Measurements from ENCODE around the gene QSOX2.

The QSOX2 gene

DNA sequence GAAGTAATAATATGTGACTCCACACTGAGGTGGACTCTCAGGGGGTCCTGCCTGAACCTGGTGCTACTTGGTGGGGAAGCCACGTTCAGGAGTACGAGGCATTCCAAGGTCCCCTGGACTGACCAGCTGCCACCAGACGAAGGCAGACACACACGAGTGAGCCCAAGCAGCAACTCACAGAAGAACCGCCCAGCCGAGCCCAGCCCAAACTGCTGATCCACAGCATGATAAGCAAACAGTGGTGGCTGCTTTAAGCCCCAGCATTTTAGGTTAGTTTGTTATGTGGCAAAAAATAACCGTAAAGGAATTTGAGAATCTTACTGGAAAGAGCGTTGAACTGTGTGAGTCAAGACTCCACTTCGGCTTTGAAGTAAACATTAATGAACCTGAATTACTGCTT lies 31.9 kb downstream of the QSOX2 start:
- no peaks in the 10 kb centered on the region for H3K27me3 Mint-ChIP-seq
- H3K9me3 Mint-ChIP-seq, result no peaks in the 10 kb centered on the region
- H3K4me1 Mint-ChIP-seq, result no peaks in the 10 kb centered on the region
- peaks cover 18% of the 10 kb centered on the region for H3K36me3 Mint-ChIP-seq
- H3K4me3 Mint-ChIP-seq, result no peak overlapping the region
- no peak overlapping the region for H3K27ac Mint-ChIP-seq

DNA sequence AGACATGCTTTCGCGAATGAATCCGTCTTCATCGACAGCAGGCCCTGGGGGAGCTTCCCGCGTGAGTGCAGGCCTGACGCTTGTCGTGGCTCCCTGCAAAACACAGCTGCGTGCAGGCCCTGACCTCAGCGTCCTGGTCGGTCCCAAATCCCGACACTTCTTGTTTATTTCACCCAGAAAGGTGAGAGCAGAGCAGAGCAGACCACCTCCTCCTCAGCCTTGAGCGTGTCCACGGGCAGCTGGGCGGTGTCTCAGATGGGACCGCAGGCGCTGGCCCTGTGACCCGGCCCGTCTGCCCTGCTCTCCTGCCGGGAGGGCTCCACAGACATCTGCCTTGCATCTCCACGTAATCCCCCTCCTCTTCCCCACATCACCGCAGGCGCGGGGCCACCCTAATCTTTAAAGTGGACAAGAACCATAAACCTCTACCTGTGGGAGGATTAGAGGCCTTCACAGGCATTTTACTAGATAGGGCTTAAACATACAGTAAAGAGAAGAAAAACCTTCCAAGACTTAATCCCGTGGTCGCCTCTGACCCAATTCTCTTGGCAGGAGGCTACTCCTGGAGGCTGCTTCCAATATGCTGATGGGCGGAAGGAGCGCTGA lies 33.2 kb downstream of the QSOX2 start:
- Mint-ChIP-seq H3K27me3 (no peaks in the 10 kb centered on the region), H3K36me3 (peaks cover 17% of the 10 kb centered on the region), H3K27ac (no peak overlapping the region), H3K4me1 (no peaks in the 10 kb centered on the region), H3K9me3 (no peaks in the 10 kb centered on the region), H3K4me3 (no peak overlapping the region)

DNA sequence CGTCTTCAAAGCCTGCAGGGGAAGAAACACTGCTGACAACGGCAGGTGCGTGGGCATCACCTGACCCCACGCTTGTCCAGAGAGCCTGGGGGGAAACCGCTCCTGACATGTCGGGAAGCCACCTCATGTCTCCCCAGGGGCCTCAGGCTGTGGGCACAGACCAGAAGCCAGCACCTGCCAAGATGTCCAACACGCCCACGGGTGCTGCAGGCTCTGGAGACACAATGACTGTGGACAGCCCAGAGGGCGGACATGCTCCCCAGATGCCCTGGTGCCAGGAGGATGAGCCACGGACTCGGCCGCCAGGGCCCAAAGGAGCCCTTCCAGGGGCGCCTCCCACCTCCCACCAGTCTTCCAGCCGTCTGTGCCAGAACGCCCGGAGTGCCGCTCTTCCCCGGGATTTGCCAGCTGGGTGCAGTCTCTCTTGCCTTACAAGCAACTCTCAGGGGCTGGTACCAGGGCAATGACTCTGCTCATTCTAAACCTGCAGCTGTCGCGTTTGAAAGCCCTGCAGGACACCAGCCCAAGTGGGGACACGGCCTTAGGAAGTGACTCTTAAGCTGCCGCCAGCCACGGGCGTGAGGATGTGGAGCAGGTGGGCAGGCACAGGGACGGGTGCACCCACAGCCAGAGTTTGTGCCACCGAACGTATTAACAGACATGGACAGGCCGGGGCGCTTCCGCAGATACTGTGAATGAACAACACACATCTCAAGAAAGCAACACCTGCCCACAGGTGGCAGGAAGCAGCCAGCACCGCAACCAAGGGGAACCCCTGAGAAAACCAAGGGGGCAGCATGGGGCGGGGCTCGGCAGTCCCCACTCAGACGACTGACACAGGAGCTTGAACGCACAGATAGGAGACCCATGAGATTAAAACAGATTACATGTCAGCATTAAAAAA lies 33.9 kb downstream of the QSOX2 start:
- Mint-ChIP-seq H3K27me3 (no peaks in the 10 kb centered on the region), H3K36me3 (peaks cover 20% of the 10 kb centered on the region), H3K9me3 (no peaks in the 10 kb centered on the region), H3K4me3 (no peak overlapping the region), H3K27ac (no peak overlapping the region), H3K4me1 (no peaks in the 10 kb centered on the region)

DNA sequence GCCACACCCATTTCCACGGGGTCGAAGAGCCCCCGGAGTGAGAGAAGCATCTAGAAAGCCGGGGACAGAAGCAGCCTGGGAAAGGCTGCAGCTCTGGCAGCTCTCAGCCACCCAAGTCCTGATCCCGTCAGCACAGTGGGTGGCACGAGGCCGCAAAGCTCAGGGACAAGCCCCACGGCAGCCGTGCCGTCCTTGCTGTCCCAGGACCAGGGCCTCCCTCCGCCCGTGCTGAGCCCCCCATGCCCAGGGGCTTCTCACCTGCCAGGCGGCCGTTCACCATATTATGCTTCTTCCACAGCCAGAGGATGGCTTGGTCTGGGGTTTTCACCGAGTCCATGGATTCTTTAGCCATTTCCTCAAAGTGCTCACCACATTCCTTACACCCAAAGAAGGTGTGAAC lies 34.6 kb downstream of the QSOX2 start:
- H3K4me3 Mint-ChIP-seq, result no peak overlapping the region
- H3K27ac Mint-ChIP-seq, result no peak overlapping the region
- peaks cover 2% of the 10 kb centered on the region for H3K27me3 Mint-ChIP-seq
- H3K36me3 Mint-ChIP-seq, result peaks cover 25% of the 10 kb centered on the region
- H3K9me3 Mint-ChIP-seq, result no peaks in the 10 kb centered on the region
- H3K4me1 Mint-ChIP-seq, result no peaks in the 10 kb centered on the region

DNA sequence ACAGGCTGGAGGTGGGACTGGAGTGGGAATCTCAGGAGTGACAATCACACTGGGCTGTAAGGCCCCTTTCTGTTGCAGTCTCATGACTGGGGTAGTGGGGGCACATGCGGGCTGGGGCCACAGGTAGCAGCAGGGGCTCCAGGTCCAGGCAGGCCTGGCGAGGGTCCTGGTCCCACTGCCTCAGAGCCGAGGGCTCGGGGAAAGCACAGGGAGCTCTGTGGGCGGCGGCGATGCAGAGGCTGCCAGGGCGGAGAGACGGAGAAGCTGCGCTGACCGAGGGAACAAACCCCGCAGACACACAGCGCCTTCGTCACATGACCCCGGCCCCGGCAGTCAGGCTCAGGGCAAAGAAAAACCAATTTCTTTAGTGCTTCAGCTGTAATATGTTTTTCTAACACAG lies 35.3 kb downstream of the QSOX2 start:
- H3K27ac Mint-ChIP-seq, result no peak overlapping the region

DNA sequence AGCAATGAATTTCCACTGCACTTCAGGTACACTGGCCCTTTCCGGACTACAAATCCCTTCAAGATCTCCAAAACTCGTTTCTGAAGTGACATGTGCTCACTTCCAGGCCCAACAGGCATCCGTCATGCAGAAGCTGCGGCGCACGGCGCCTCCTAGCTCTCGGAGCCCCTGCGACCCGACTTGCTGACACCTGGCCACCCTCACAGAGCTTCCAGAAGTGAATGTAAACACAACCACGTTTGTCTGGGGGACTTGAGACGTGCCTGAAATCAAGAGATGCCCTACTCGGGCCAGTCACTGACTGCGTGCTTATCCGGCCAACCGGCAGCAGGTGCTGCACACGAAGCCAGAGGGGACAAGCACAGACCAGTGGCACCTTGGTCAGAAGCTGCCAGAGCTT lies 35.8 kb downstream of the QSOX2 start:
- no peaks in the 10 kb centered on the region for H3K9me3 Mint-ChIP-seq
- no peaks in the 10 kb centered on the region for H3K4me1 Mint-ChIP-seq
- peaks cover 18% of the 10 kb centered on the region for H3K36me3 Mint-ChIP-seq
- no peak overlapping the region for H3K27ac Mint-ChIP-seq
- no peak overlapping the region for H3K4me3 Mint-ChIP-seq
- peaks cover 3% of the 10 kb centered on the region for H3K27me3 Mint-ChIP-seq

More for the DNA sequence above, 35.3 kb downstream of the QSOX2 start:
- H3K9me3 Mint-ChIP-seq, result no peaks in the 10 kb centered on the region
- H3K36me3 Mint-ChIP-seq, result peaks cover 22% of the 10 kb centered on the region
- no peaks in the 10 kb centered on the region for H3K4me1 Mint-ChIP-seq
- H3K27me3 Mint-ChIP-seq, result peaks cover 3% of the 10 kb centered on the region
- no peak overlapping the region for H3K4me3 Mint-ChIP-seq

DNA sequence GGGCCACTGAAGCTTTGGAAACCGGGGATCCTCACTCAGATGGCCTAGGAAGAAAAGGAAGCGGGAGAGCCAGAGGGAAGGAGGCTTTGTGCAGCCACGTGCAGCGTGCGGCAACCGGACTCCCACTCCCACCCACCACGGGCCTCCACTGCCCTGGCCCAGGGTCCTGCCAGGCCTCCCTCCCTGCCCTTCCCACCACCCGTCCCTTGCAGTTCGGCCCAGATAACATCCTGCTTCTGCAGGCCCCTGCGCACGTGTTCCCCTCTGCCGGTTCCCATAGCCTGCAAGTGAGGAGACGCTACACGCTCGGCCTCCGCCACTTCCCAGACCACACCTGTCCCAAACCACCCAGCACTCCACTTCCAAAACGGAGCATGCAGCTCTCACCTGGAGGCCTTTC lies 36.4 kb downstream of the QSOX2 start:
- Mint-ChIP-seq H3K9me3 (no peaks in the 10 kb centered on the region), H3K4me1 (no peaks in the 10 kb centered on the region), H3K27ac (no peak overlapping the region), H3K27me3 (peaks cover 3% of the 10 kb centered on the region), H3K36me3 (peaks cover 17% of the 10 kb centered on the region), H3K4me3 (no peak overlapping the region)

DNA sequence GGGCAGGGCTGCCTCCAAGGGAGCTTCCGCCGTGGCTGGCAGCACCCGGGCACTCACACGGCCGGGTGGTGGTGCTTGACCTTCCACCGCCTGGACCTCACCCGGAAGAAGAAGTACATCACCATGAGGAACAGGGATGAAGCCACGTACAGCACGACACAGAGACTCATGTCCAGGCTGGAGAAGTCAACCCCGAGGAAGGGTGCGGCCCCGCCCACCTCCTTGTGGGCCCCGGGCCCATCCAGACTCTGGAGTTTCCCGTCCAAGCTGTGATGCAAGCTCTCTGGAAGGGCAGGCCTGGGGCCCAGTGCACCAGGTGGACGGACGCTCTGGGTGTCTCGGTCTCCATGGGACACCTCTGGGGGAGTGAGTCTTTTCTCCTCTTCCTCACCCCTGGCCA lies 36.9 kb downstream of the QSOX2 start:
- Mint-ChIP-seq H3K4me1 (no peaks in the 10 kb centered on the region), H3K27me3 (peaks cover 7% of the 10 kb centered on the region), H3K4me3 (no peak overlapping the region), H3K9me3 (no peaks in the 10 kb centered on the region), H3K36me3 (peaks cover 13% of the 10 kb centered on the region), H3K27ac (no peak overlapping the region)

DNA sequence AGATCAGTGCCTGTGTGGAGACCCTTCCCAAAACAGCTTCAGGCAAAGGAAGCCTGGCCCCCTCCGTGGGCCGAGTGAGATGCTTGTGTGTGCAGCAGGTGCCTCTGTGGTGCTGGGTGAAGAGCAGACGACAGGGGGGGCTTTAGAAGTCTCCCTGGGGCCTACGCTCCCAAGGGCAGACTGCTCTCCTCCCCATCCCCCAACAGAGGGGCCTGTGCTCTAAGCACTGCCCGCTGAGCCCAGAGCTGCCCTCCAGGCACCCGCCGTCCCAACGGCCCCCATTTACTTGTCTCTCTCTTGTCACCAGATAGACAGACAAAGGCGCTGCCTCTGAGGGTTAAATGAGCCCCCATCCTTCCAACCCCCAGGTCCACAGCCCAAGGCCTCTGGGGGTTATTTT lies 38.0 kb downstream of the QSOX2 start:
- Mint-ChIP-seq H3K4me3 (no peak overlapping the region), H3K27me3 (peaks cover 8% of the 10 kb centered on the region), H3K9me3 (no peaks in the 10 kb centered on the region), H3K36me3 (peaks cover 11% of the 10 kb centered on the region), H3K27ac (no peak overlapping the region), H3K4me1 (no peaks in the 10 kb centered on the region)

DNA sequence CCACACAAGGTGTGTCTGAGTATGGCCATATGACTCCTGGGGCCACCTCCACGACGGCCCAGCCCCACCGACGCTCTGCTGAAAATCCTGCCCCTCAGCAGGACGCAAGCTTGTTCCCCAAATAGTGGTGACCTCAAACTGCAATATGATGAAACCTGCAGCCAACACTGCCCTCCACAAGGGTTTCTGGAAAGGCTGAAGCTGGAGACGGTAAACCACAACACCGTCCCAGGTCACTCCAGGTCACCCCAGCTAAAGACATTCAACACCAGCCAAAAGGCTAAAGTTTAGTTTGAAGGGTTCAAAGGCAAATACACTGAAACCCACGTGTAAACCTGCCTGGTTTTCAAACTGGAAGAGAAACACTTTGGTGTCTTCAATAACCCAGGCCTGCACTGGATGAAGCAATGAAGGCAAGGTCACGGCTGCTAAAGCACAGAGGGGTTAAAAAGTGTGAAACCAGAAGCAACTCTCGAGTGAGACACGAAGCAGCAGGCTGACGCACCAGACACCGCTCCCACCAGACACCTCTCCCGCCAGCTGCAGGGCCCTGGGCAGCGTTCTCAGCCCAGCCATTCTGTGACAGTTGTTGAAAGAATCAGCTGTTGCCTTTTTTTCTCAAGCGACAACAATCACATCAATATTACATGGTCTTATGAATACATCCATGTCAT lies 38.9 kb downstream of the QSOX2 start:
- H3K4me3 Mint-ChIP-seq, result no peak overlapping the region
- peak overlapping the region; percentile 65 for H3K27ac Mint-ChIP-seq
- H3K36me3 Mint-ChIP-seq, result peaks cover 10% of the 10 kb centered on the region
- H3K4me1 Mint-ChIP-seq, result no peaks in the 10 kb centered on the region
- H3K27me3 Mint-ChIP-seq, result peaks cover 8% of the 10 kb centered on the region
- H3K9me3 Mint-ChIP-seq, result no peaks in the 10 kb centered on the region

DNA sequence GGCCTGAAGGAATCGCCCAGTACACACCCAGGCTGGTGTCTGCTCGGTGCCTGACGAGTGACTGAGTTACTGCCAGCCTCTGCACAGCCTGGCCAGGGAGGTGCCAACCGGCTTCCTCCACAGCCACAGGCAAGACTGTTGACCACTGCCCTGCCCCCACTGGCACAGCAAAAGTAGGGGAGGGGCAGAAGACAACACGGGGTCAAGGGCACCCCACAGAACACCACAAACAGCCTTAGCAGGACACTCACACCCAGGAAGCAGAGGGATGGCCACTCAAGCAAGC lies 40.0 kb downstream of the QSOX2 start:
- H3K9me3 Mint-ChIP-seq, result no peaks in the 10 kb centered on the region
- H3K27me3 Mint-ChIP-seq, result peaks cover 13% of the 10 kb centered on the region
- H3K4me3 Mint-ChIP-seq, result no peak overlapping the region
- H3K27ac Mint-ChIP-seq, result no peak overlapping the region
- H3K4me1 Mint-ChIP-seq, result no peaks in the 10 kb centered on the region
- peaks cover 10% of the 10 kb centered on the region for H3K36me3 Mint-ChIP-seq

DNA sequence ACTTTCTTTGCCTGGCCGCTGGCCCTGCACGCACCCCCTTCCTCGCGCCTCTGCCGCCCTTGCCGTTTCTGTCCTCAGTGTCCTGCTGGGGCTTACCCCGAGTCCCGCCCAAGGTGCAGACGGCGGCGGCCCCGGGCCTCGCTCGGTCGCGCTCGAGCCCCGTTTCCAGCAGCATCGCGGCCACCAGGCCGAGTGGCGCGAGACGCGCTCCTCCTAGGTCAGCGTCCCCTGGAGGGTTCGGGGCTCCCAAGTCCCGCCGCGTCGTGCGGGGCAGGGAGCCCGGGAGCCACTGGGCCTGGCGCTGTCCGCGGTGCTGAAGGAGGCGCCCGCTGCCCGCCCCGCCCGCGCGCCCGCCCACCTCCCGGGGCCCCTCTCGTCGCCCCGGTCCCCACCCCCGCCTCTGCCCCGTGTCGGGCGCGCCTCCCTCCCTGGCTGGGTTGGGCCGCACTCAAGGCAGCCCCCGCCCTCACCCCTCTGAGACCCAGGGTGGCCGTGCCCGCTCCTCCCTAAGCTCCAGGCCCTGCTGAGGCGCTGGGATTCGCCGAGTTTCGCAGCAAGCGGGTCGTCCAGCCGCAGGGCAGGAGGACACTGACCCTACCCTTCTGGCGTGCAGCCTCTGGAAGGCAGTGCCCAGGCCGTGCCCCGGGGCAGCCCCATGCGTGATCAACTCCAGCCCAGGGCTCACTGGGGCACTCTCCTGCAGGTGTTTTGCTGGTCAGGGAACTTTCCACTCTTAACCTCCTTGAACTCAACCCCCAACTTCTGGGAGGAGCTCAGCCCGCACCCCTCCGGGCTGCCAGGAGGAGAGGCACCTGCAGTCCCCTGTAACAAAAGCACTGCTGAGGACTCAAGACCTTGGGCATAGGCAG lies 40.5 kb downstream of the QSOX2 start, which contains the start of gene LHX3:
TSS of gene LHX3 (minus strand) at position 291 of the 869 bp plus-strand sequence. CDS start at position 175, 116 bp downstream.
- H3K27me3 Mint-ChIP-seq, result peaks cover 18% of the 10 kb centered on the region
- no peak within 1 kb of the TSS for H3K4me3 Mint-ChIP-seq
- H3K36me3 Mint-ChIP-seq, result peaks cover 10% of the 10 kb centered on the region
- H3K9me3 Mint-ChIP-seq, result no peaks in the 10 kb centered on the region
- no peaks in the 10 kb centered on the region for H3K4me1 Mint-ChIP-seq
- H3K27ac Mint-ChIP-seq, result no peak within 1 kb of the TSS

DNA sequence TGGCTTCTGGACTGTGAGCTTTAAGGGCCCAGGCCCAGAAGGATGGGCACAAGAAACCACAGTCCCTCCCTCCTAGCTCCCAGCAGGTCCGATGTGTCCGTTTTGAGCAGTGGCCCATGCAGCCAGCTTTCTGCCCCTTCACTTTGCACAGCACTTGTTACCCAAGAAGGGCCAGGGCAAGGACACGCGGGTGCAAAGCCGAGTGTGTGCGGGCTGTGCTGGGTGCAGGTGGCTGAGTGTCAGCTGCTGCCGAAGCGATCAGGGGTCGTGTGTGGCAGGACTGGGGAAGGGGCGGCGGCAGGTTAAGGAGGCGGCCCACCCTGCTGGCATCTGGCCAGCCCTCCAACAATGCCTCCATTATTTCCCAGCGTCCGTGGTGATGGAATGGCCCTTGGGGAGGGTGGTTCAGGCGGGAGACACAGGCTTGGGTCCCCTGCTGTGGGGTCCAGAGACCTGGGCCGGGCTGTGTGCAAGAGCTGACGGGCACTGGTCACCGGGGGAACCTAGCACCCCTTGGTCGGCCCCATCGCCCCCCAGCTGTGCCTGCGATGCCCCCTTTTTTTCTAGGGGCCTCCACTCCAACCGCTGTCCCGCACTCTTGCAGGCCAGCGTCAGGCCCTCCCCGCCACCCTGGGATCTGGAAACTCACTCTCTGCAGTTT lies 41.3 kb downstream of the QSOX2 start:
- Mint-ChIP-seq H3K4me3 (no peak overlapping the region), H3K36me3 (peaks cover 10% of the 10 kb centered on the region), H3K27me3 (peaks cover 18% of the 10 kb centered on the region), H3K27ac (no peak overlapping the region), H3K9me3 (no peaks in the 10 kb centered on the region), H3K4me1 (no peaks in the 10 kb centered on the region)

DNA sequence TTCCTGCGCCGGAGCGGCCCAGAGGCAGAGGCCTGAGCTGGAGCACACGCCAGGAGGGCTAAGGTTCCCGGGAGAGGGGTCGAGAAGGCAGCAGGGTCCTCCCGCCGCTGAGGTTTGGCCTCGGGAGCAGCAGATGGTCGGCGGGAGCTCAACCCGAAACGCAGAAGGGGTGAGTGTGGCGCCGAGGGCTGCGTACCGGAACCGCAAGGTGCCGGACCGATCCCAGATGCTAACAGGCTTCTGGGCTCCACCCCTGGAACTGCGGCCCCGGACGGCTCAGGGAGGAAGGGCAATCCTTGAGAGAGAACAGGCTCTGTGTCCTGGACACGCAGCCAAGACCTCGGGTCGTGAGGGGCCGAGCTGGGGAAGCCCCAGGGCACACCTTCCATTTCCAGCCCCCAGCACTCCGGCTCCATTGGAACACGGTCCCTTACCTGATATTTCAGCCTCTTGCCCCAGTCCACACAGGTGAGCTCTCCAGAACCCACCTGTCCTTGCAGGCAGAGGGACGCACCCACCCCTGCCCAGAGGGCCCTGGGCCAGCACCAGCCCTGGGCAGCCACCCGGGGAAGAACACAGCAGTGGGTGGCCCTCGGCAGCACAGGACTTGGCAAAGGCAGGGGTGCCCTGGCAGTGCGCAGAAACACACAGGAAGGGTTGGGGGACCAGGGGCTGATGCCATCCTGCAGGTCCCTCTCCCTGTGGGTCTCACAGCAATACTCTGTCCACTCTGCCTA lies 42.0 kb downstream of the QSOX2 start:
- Mint-ChIP-seq H3K36me3 (peaks cover 10% of the 10 kb centered on the region), H3K9me3 (no peaks in the 10 kb centered on the region), H3K27me3 (peaks cover 18% of the 10 kb centered on the region), H3K4me3 (no peak overlapping the region), H3K27ac (peak overlapping the region; percentile 41), H3K4me1 (no peaks in the 10 kb centered on the region)
